ENCODE data around the gene SCAMP1. TPM values are rescaled to one million over a fixed set of nuclear protein-coding genes. Genes with fewer than 3 reads are reported as not detected.

Gene SCAMP1
- total RNA-seq, 1 experiment from 2014 or later: 36.0 TPM

DNA sequence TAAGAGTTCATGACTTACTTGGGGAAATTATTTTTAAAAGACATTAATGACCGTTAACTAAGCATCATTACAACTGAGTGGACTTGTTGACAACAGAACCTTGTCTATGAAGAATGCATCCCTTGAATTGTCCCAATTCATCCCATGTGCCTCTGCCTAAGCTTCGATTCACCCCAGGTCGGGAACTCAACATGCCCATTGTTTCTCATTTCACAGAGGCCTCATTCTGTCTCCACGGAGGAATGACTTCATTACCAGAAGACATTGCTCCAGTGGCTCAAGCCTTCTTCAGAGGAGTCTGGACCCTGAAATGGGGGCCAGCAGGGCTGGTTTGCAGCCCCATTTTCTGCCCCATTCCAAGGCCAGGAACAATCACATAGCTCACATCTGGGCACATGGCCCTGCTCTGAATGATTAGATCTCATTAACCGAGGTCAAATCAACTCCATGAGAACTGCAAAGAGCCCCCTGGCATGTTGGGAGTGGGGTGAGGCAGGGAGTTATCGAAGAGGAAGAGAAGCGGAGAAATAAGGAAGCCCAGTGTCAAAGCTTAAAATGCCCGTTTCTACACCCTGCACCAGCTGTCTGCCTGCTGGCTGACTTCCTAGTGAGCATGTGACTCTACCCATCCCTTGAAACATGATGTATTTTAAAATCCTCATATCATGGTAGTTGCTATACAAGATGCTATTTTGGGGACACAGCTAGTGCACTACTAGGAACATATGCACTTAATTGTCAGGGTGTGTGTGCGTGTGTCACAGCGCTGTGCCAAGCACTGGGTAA, 150.9 kb downstream of the SCAMP1 start:
- H2BK15ac ChIP-seq (ENCODE audit: low read depth, low read length): no peak overlapping the region
- no peaks in the 10 kb centered on the region for H3K79me1 ChIP-seq (ENCODE audit: insufficient read depth, low read depth, low read length, poor library complexity, severe bottlenecking)
- no peak overlapping the region for H3K9ac ChIP-seq (ENCODE audit: extremely low read depth, insufficient read length, low read length)
- H3K4me1 ChIP-seq (ENCODE audit: insufficient read depth, low read length): 0 out of 2 replicates have a peak, but pooled peaks cover 2% of the 10 kb centered on the region
- Mint-ChIP-seq H3K4me3 (no peak overlapping the region), H3K36me3 (ENCODE audit: insufficient read depth in 1 of 3, low read depth in 3 of 3) (peaks cover 7 to 31% (median 12%) of the 10 kb centered on the region in 3 experiments; a peak in 6 of 7 replicates), H3K27ac (no peak overlapping the region), H3K27me3 (ENCODE audit: low read depth) (peaks cover 2% of the 10 kb centered on the region; the same call in 1 of the 2 replicates), H3K9me3 (no peaks in the 10 kb centered on the region), H3K4me1 (peaks cover 41% of the 10 kb centered on the region in 2 experiments)
- no peak overlapping the region for H3T11ph ChIP-seq (ENCODE audit: low read length)
- H2BK12ac ChIP-seq (ENCODE audit: insufficient read length, low read depth, low read length): no peak overlapping the region
- H3K4ac ChIP-seq (ENCODE audit: low read depth, low read length): no peak overlapping the region
- no peak overlapping the region for H4K91ac ChIP-seq (ENCODE audit: insufficient read length, low read depth, low read length)
- H2AK5ac ChIP-seq (ENCODE audit: insufficient read length, low read length): no peak overlapping the region
- no peak overlapping the region for H2AFZ ChIP-seq (ENCODE audit: low read length)
- no peak overlapping the region for H3K4me2 ChIP-seq (ENCODE audit: insufficient read depth, insufficient read length, low read length)
- no peak overlapping the region for H4K5ac ChIP-seq (ENCODE audit: insufficient read length, low read depth, low read length)
- no peak for DNase-seq
- H3K18ac ChIP-seq (ENCODE audit: insufficient read length, low read depth, low read length): no peak overlapping the region
- H3K23me2 ChIP-seq (ENCODE audit: insufficient read length, low read depth, low read length, poor library complexity, severe bottlenecking): no peaks in the 10 kb centered on the region
- H3K23ac ChIP-seq (ENCODE audit: insufficient read length, low read depth, low read length): no peak overlapping the region
- H4K8ac ChIP-seq (replicated peaks; ENCODE audit: insufficient read length, low read depth, low read length): no peak overlapping the region
- no CpG with 5 or more reads among the region's 10 CpGs for WGBS (ENCODE audit: extremely low coverage, insufficient read length, low lambda C conversion rate)
- H3K14ac ChIP-seq (ENCODE audit: insufficient read depth, low read length): no peak overlapping the region
- no peaks in the 10 kb centered on the region for H4K20me1 ChIP-seq (ENCODE audit: control insufficient read depth, insufficient read depth, insufficient read length)
- H2BK5ac ChIP-seq (ENCODE audit: insufficient read length, low read length): no peak overlapping the region
- H3K9me3 ChIP-seq (ENCODE audit: control insufficient read depth, low read depth, low read length): no peaks in the 10 kb centered on the region
- H2BK120ac ChIP-seq (ENCODE audit: low read depth, low read length, poor library complexity, severe bottlenecking): no peak overlapping the region
- TF ChIP-seq, protein P1, sequence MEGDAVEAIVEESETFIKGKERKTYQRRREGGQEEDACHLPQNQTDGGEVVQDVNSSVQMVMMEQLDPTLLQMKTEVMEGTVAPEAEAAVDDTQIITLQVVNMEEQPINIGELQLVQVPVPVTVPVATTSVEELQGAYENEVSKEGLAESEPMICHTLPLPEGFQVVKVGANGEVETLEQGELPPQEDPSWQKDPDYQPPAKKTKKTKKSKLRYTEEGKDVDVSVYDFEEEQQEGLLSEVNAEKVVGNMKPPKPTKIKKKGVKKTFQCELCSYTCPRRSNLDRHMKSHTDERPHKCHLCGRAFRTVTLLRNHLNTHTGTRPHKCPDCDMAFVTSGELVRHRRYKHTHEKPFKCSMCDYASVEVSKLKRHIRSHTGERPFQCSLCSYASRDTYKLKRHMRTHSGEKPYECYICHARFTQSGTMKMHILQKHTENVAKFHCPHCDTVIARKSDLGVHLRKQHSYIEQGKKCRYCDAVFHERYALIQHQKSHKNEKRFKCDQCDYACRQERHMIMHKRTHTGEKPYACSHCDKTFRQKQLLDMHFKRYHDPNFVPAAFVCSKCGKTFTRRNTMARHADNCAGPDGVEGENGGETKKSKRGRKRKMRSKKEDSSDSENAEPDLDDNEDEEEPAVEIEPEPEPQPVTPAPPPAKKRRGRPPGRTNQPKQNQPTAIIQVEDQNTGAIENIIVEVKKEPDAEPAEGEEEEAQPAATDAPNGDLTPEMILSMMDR (conservative IDR thresholded peaks at IDR 0.05): no peak
- H3K27me3 ChIP-seq (ENCODE audit: insufficient read depth, low read length): no peaks in the 10 kb centered on the region
- H3K27ac ChIP-seq (ENCODE audit: insufficient read length, low read depth, low read length): no peak overlapping the region
- H3K56ac ChIP-seq (ENCODE audit: insufficient read length, low read depth, low read length): no peak overlapping the region
- H2BK20ac ChIP-seq (ENCODE audit: low read depth, low read length, poor library complexity, severe bottlenecking): no peak overlapping the region
- no peaks in the 10 kb centered on the region; the same call in 1 of the 2 replicates for H3K79me2 ChIP-seq (ENCODE audit: insufficient read depth, low read length)
